Vagina (tissue), 2 donors: Measurements from ENCODE around the gene SIPA1L3.

Source experiments
- CTCF ChIP-seq, 3 experiments: fragments of 450-650 bp in 2 of 3; fragments of 200-600 bp in 1 of 3; sonication (generic) in 1 of 3; IDR thresholded peaks; one replicate each; pipeline ENCODE4 v1.5.1; 2017 to 2019; ENCODE audit warnings: antibody characterized with exemption in 3 of 3, mild to moderate bottlenecking in 2 of 3, moderate library complexity in 2 of 3
- POLR2A ChIP-seq, 2 donors: fragments of 450-650 bp; IDR thresholded peaks; one replicate each; pipeline ENCODE4 v1.6.1; 2017; ENCODE audit warnings: antibody characterized with exemption in 2 of 2, mild to moderate bottlenecking in 2 of 2, moderate library complexity in 2 of 2
- POLR2AphosphoS5 ChIP-seq, 2 donors: sonication (generic); formaldehyde crosslinking; IDR thresholded peaks; one replicate each; pipeline ENCODE4 v1.9.0; 2017; ENCODE audit warnings: antibody characterized with exemption in 2 of 2, mild to moderate bottlenecking in 2 of 2, low read depth in 1 of 2; ENCODE audit not compliant: insufficient read depth in 1 of 2

- TF ChIP-seq CTCF (IDR thresholded peaks at IDR 0.05) (no peak), POLR2A (IDR thresholded peaks at IDR 0.05) (no peak), POLR2AphosphoS5 (IDR thresholded peaks at IDR 0.05; ENCODE audit: insufficient read depth in 1 of 2, low read depth in 1 of 2) (no peak)
These were observed 211.2 kb downstream of the SIPA1L3 start for GRCh38 chr19:38118176-38118575.
